ENCODE data around the gene TARS1.

GRCh38 chr5:33460210-33460609 lies 19.4 kb downstream of the TARS1 start:
- TF ChIP-seq, protein P1, sequence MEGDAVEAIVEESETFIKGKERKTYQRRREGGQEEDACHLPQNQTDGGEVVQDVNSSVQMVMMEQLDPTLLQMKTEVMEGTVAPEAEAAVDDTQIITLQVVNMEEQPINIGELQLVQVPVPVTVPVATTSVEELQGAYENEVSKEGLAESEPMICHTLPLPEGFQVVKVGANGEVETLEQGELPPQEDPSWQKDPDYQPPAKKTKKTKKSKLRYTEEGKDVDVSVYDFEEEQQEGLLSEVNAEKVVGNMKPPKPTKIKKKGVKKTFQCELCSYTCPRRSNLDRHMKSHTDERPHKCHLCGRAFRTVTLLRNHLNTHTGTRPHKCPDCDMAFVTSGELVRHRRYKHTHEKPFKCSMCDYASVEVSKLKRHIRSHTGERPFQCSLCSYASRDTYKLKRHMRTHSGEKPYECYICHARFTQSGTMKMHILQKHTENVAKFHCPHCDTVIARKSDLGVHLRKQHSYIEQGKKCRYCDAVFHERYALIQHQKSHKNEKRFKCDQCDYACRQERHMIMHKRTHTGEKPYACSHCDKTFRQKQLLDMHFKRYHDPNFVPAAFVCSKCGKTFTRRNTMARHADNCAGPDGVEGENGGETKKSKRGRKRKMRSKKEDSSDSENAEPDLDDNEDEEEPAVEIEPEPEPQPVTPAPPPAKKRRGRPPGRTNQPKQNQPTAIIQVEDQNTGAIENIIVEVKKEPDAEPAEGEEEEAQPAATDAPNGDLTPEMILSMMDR (IDR thresholded peaks at IDR 0.05; ENCODE audit: control extremely low read depth in 1 of 3, insufficient read depth in 1 of 3, low read depth in 1 of 3, low read length in 3 of 3): no peak
- no peak for TF ChIP-seq POLR2A (IDR thresholded peaks at IDR 0.05; ENCODE audit: control extremely low read depth in 1 of 2, low read depth in 2 of 2, low read length in 2 of 2)
- TF ChIP-seq EZH2 (IDR thresholded peaks at IDR 0.05; ENCODE audit: low read depth, low read length, severe bottlenecking): no peak
- no peak for TF ChIP-seq POLR2AphosphoS5 (IDR thresholded peaks at IDR 0.05; ENCODE audit: low read depth, low read length)
- no peak for TF ChIP-seq CREB1 (IDR thresholded peaks at IDR 0.05)
- no peak for TF ChIP-seq CHD1 (IDR thresholded peaks at IDR 0.05; ENCODE audit: low read depth, low read length)
- TF ChIP-seq SP2 (IDR thresholded peaks at IDR 0.05; ENCODE audit: low read length): no peak
